ENCODE data around the gene ADGRA3.
"Not testable (repeated sequence)": the region's sequence is repeated elsewhere in the genome, so short reads cannot be mapped to it uniquely, and the experiment has no call there.

ADGRA3 gene

GRCh38 chr4:22435652-22436051 is 80.2 kb downstream of the ADGRA3 start:
- no peak for DNase-seq

- peak in 1 of 2 experiments; percentile 2 for DNase-seq
Observed at GRCh38 chr4:22434895-22435294, 81.0 kb downstream of the ADGRA3 start.

- DNase-seq: no peak
Observed at GRCh38 chr4:22430626-22431025, 85.2 kb downstream of the ADGRA3 start.

GRCh38 chr4:22428441-22428840 is 87.4 kb downstream of the ADGRA3 start:
- no peak for DNase-seq

GRCh38 chr4:22427675-22428074 is 88.2 kb downstream of the ADGRA3 start:
- no peak for DNase-seq

GRCh38 chr4:22420291-22420690 is 95.6 kb downstream of the ADGRA3 start:
- DNase-seq: no peak

GRCh38 chr4:22417408-22417807 is 98.5 kb downstream of the ADGRA3 start:
- no peak for DNase-seq

- no peak for DNase-seq
Observed at GRCh38 chr4:22416403-22416802, 99.5 kb downstream of the ADGRA3 start.

- no peak for DNase-seq
Observed at GRCh38 chr4:22414833-22415232, 101.0 kb downstream of the ADGRA3 start.

GRCh38 chr4:22413471-22413870 is 102.4 kb downstream of the ADGRA3 start:
- DNase-seq: no peak

GRCh38 chr4:22412013-22412412 is 103.9 kb downstream of the ADGRA3 start:
- DNase-seq: no peak

- peak in 1 of 2 experiments; percentile 36 for DNase-seq
Observed at GRCh38 chr4:22410645-22411247, 105.1 kb downstream of the ADGRA3 start.

- no peak for DNase-seq
Observed at GRCh38 chr4:22408474-22408873, 107.4 kb downstream of the ADGRA3 start.

- no peak for DNase-seq
Observed at GRCh38 chr4:22407361-22407760, 108.5 kb downstream of the ADGRA3 start.

GRCh38 chr4:22398671-22399070 is 117.2 kb downstream of the ADGRA3 start:
- no peak for DNase-seq

- DNase-seq: no peak
Observed at GRCh38 chr4:22391551-22391950, 124.3 kb downstream of the ADGRA3 start.

GRCh38 chr4:22389240-22389870 is 126.5 kb downstream of the ADGRA3 start:
- peak; percentile 2 to 73 for DNase-seq

GRCh38 chr4:22385611-22386011 is 130.3 kb downstream of the ADGRA3 start:
- DNase-seq: peak; percentile 49 to 82

GRCh38 chr4:22384154-22384553 is 131.7 kb downstream of the ADGRA3 start:
- no peak for DNase-seq

- DNase-seq: not testable (repeated sequence)
Observed at GRCh38 chr4:22382216-22382615, 133.7 kb downstream of the ADGRA3 start.

- DNase-seq: no peak
Observed at GRCh38 chr4:22372986-22373385, 142.9 kb downstream of the ADGRA3 start.

GRCh38 chr4:22369901-22370562 is 145.8 kb downstream of the ADGRA3 start:
- no peak for DNase-seq

- no peak for DNase-seq
Observed at GRCh38 chr4:22363787-22364186, 152.1 kb downstream of the ADGRA3 start.

- no peak for DNase-seq
Observed at GRCh38 chr4:22363036-22363435, 152.8 kb downstream of the ADGRA3 start.
